SK-N-MC (cell line): ENCODE data around the gene SUSD2.

Source experiments
- EZH2 ChIP-seq: fragments of 200-600 bp; sonication (generic); IDR thresholded peaks from one replicate; pipeline ENCODE4 v1.6.1; 2017; ENCODE audit warnings: antibody characterized with exemption
- FOXP2 ChIP-seq: optimal IDR thresholded peaks from 2 replicates; pipeline ENCODE3; 2011; ENCODE audit warnings: mild to moderate bottlenecking, moderate library complexity; ENCODE audit not compliant: insufficient read depth; ENCODE audit errors: extremely low read length, control extremely low read depth
- POLR2AphosphoS5 ChIP-seq: IDR thresholded peaks from 2 replicates; pipeline ENCODE4 v1.6.1; 2012; ENCODE audit warnings: mild to moderate bottlenecking, low read depth, low read length, borderline replicate concordance

DNA sequence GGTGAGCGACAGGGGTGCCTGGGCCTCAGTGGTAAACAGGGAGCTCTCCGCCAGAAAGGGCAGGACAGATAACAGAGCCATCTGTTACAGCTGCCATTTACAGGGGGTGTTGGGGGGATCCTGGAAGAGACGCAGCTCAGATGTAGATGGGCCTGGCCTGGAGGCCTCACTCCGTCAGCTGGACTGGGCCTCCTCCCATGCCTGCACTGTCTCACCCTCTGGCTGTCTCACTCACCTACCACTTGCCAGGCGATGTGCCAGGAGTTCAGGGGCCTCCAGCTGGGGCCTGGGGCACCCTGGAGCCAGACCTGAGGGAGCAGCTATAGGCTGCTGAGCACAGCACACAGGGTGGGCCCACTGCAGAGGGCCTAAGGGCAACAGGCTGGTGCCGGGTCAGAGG, 16.3 kb upstream of the SUSD2 start:
- no peak for TF ChIP-seq EZH2
- TF ChIP-seq POLR2AphosphoS5 = no peak
- TF ChIP-seq FOXP2 = no peak
